Endothelial cell of hepatic sinusoid (primary cell): ENCODE measurements around the gene HADH.
"Not testable (repeated sequence)": the region's sequence is repeated elsewhere in the genome, so short reads cannot be mapped to it uniquely, and the experiment has no call there.

Source experiments
- in situ Hi-C: cut with HindIII; loops from 2 replicates; pipeline ENCODE4 v1.10.0; 2017; ENCODE audit warnings: low sequenced_read_pairs

HADH gene

DNA sequence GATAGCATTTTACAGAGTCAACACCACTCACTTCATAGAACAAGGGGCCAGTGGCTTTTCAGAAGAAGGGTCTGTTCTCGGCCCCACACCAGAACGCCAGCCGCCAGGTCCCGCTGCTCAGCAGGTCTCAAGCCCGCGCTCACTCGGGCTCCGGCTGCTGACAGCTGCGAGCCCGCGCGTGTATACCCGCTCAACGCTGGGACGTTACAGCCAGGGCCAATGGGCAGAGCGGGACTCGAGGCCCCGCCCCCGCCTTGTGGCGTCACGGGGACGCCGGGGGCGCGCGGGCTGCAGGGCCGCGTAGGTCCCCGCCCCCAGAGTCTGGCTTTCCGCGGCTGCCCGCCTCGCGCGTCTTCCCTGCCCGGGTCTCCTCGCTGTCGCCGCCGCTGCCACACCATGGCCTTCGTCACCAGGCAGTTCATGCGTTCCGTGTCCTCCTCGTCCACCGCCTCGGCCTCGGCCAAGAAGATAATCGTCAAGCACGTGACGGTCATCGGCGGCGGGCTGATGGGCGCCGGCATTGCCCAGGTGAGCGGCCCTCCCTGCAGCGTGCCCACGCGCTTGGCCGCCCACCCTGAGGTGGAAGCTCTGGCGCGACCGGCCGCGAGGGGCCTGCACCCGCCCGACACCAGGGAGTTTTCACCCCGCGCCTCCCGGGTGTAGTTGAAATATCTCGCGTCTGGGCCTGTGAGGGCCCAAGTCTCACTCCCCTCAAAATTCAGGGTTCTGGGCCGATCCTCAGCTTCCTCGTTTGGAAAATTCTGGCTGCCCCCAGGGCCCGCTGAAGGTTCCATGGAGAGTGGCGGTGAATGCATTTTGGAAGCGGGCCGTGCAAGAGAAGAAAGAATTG, at the start of gene HADH:
HADH (plus strand) TSS at position 353 of the 850 bp plus-strand sequence; CDS start at position 397, 44 bp downstream.
- in situ Hi-C loops: no loop called here

DNA sequence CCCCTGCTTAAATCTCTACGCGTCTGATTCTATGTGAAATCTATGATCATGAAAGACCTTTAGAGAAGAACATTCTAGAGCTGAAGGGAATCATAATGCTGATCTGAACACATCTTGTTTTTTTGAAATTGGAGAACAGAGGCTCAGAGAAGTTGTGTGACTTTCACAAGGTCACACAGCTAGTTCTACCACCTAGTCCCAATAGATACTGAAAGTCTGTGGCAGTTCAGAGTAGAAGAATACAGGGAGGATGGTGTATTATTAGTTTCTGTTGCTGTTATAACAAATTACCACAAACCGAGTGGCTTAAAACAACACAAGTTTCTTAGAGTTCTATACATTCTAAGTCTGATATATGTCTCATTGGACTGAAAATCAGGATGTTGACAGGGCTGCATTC, 43.9 kb upstream of the HADH start:
- in situ Hi-C loops: no loop called here

DNA sequence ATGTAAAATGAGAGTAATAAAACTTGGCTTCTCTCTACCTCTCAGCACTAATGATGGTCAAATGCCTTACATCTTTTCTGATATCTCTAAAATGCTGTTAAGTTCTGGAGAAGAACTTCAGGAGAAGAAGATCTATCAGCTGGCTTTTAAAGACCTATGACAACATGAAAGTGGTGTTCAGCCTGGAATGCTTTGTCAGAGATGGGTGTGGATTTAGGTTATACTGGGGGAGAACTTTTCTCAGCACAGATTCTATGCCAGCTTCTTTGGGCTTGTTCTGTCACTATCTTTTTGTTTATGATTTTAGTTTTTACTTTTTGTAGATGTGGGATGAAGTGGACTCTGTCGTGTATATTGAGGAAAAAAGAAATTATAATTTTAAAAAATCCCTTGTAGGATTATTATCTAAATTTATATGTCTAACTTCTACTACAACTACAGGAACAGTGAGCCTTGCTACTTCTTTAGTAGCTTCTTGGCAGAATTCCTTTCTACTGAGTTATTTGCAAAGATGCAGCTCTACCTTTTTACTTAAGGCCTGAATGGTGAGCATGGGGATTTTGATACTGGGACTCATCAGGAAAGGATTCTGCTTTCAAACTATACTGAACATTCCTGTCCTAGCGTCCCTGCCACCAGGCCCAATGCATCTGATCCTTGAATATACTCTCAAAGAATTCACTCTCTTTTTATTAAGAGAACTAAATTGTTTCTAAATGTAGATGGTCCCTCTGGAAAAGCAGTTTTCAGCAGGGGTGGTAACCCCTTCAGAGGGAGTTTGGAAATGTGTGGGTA, 38.7 kb upstream of the HADH start:
- in situ Hi-C loops: no loop called here

DNA sequence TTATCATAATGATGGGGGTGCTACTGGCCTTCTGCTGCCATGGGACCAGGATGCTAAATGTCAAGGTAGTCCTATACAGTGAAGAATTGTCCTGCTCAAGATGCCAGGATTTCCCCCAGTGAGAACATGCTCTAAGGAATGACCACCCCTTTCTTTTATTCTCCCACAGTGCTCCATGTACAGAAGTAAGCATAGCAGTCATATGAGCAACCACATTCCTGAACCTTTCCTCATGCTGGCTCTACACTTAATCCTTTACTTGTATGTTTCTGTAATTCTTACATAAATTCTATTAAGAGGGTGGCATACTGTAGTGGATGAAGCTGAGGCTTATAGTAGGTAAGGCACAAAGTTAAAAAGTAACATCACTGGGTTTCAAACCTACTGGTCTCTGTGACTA, 38.1 kb upstream of the HADH start:
- in situ Hi-C loops: no loop called here

DNA sequence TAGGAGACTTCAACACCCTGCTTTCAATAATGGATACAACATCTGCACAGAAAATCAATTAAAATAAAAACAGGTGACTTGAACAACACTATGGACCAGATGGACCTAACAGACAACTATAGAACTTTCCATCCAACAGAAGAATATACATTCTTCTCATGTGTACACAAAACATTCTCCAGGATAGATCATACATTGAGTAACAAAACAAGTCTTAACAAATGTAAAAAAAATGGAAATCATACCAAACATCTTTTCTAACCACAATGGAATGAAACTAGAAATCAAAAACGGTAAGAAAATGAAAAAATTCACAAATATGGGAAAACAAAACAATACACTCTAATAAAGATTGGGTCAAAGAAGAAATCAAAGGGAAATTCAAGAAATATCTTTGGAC, 33.7 kb upstream of the HADH start:
- in situ Hi-C loops: no loop called here

DNA sequence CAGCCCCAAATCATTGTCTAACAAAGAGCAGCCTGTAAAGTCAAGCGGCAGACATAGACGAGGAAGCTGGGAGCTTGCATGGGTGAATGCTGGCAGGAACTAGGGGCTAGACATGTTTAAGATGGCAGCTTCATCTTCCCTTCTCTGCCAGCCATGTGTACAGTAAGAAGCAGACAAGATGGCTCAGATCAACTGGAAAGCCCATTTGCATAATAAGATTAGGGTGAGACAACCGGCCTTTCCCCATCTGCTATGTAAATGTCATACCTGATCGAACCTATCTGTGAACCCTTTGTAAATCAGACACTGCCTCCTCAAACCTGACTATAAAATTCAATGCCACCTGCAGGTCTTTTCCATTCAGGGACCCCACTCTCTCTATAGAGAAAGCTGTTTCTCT, 22.8 kb upstream of the HADH start:
- in situ Hi-C loops: no loop called here

DNA sequence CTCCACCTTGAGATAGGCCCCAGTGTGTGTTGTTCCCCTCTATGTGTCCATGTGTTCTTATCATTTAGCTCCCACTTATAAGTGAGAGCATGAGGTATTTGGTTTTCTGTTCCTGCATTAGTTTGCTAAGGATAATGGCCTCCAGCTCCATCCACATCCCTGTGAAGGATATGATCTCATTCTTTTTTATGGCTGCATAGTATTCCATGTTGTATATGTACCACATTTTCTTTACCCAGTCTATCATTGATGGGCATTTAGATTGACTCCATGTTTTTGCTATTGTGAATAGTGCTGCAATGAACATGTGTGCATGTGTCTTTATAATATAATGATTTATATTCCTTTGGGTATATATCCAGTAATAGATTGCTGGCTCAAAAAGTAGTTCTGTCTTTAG, 22.2 kb upstream of the HADH start:
- in situ Hi-C loops: not testable (repeated sequence)

DNA sequence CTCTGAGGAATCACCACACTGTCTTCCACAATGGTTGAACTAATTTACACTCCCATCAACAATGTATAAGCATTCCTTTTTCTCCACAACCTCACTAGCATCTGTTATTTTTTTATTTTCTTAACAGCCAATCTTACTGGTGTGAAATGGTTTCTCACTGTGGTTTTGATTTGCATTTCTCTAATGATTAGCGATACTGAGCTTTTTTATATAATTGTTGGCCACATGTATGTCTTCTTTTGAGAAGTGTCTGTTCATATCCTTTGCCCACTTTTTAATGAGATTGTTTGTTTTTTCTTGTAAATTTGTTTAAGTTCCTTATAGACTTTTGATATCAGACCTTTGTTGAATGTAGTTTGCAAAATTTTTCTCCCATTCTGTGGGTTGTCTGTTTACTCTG, 21.8 kb upstream of the HADH start:
- in situ Hi-C loops: not testable (repeated sequence)

DNA sequence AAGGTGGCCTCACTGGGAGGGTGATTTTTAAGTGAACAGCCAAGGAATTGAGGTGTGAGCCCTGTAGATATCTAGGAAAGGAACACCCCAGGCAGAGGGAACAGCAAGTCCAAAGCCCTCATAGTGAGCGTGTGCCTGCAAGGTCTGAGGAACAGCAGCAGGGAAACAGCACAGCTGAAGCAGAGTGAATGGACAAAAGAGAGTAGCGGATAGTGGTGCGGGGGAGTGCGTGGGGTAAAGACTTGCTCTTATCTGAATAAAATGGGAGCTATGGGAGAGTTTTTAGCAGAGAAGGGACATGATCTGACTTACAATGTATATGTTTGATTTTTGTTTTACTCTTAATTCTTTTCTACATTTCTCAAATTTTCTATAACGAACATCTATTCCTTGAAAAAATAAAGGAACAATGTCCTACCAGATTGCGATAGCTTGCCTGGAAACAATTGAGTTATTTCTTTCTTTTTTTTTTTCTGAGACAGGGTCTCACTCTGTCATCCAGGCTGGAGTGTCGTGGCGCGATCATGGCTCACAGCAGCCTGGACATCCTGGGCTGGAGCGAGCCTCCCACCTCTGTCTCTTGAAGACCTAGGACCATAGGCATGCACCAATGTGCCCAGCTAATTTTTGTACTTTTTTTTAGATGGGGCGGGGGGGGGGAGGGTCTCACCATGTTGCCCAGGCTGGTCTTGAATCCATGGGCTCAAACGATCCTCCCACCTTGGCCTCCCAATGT, 19.5 kb upstream of the HADH start:
- in situ Hi-C loops: no loop called here

DNA sequence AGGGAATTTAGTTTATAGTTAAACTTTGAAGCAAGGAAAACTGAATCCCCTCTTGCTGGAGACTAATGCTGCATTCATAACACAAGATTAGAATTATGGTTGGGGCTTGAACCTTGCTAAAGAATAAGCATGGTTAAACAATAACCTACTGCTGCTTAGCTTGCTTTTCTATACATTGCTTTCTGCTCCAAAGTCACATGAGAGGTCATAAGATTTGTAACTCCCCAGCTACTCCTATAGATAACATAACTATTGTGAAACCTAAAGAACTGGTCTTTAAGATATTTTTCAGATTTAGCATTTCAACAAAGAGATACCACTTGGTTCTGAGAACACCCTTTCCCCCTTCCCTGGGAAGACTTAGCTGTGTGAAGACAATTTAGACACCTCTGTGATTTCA, 17.1 kb upstream of the HADH start:
- in situ Hi-C loops: no loop called here

DNA sequence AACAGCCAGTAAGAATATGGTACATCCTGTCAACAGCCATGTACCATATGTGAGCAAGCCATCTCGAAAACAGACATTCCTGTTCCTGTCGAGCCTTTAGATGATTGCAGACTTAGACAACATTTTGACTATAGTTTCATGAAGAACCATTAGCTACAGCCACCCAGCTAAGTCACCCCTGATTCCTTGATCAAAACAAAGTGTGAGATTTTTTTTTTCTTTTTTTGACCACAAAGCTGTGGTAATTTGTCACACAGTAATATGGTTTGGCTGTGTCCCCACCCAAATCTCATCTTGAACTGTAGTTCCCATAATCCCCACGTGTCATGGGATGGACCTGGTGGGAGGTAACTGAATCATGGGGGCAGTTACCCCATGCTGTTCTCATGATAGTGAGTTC, 15.2 kb upstream of the HADH start:
- in situ Hi-C loops: no loop called here

DNA sequence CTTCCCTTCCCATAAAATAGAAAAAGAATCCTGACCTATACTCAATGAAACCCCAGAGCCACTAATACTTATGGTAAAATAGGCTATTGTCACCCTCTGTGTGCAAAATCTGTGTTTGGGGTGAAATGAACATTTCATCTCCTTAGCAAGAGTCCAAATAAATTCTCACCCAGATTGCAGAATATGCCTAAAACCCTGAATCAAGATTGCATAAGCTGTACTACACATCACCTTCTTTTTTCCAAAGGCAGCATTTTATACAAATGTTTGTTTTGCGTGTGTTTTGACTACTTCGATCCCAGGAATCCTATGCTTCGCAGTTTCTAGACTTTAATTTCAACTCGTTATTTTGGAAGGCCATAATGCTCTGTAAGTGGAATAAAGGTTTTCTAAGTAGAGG, 12.2 kb upstream of the HADH start:
- in situ Hi-C loops: no loop called here

DNA sequence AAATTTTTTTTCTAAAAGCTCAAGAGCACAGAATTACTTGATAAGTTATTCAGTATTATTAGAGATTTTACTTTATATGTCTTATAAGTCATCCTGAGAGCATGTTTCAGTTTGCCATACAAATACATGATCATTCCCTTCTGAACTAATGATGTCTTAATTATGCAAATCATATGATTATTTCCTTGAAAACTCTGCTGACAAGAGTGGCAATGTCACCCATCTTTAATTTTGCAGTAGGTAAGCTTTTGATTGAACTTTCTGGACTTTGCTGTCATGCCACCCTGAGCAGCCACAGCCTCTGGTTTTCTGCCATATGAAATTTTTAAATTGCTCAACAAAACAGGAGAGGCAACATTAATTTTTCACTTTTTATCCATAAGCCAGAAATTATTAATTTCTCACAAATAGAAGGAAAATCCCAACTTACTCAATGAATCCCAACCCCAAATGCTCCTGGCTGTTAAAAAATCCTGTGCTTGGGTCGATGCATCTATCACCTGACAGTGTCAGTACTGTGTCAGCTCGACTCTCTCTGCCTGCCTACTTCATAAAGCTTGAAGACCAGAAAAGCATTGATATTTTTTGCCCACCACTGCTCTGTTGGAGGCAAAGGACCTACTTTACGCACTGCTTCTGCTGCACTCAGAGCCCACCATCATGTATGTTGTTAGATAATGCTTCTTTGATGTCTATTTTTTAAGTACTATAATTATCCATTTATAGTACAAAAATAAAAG, 11.6 kb upstream of the HADH start:
- in situ Hi-C loops: no loop called here

DNA sequence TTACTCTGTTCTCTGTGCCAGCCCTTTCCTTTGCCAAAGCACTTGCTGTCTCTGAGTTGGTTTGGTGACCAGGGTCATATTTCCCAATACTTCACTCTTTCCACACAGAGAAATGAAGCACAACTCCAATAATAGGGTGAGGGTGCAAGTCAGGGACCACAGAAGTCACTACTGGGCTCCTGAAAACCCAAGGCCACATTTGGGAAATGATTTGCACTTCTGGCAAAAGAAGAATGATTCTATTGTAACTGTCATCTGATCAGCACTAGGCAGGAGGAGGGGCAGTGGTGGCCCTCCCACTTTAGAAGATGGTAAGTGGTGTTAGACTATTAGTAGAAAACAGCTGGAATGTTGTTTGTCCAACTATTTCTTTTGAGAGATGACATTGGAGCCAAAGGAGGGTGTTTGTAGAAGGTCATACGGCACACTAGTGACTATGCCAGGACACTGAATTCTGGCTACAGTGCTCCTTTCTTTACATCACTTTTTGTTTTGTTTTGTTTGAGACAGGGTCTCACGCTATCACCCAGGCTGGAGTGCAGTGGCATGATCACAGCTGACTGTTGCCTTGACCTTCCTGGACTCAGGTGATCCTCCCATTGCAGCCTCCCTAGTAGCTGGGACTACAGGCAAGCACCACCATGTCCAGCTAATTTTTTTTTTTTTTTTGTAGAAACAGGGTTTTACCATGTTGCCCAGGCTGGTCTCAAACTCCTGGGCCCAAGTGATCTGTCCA, 10.8 kb upstream of the HADH start:
- in situ Hi-C loops: no loop called here

DNA sequence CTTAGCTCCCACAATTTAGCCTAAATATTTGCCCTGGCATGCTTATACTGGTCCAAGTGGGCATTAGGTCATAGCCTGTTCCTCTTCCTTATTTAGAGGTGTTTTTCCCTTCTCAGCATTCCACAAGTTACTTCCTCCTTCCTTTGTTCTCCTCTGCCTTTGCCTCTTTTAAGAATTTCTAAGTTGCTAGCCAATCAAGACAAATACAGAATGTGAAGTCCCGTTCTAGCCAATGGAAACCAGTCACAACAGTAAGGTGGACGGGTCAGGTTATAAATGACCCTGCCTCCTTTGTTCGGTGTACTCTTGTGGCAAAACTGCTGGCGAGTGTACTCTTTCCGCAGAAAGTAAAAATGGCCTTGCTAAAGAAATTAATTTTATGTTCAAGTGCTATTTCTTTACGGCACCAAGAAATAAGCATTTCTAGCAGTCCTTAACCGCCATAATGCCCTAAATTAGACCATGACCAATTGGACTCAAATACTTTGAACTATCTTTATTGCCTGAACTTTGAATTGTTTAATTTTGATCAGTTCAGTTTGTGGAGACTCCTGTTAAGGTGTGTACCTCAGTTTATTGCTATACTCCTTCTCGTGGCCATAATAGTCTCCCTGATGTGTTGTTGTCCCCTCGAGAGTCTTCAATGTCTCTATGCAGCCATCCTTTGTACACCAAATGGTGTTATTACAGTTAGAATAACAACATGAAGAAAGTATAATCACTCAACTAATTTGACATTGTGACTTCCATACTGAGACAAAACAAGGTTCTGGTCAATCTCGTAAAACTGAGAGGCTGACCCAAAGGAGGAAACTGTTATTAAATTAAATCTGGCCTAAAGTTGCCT, 1.6 kb upstream of the HADH start:
- in situ Hi-C loops: no loop called here

DNA sequence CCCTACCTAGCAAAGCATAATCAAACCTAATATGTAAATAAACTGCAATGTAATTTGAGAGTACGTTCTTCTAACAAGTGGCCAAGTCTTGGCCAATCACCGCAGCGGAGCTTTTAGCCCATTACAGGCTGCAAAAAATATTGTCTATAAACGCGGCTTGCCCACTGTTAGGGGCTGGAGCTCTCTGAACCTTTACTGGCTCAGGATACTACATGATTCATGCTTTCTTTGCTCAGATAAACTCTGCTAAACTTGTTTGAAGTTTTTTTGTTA, 990 bp upstream of the HADH start:
- in situ Hi-C loops: no loop called here

DNA sequence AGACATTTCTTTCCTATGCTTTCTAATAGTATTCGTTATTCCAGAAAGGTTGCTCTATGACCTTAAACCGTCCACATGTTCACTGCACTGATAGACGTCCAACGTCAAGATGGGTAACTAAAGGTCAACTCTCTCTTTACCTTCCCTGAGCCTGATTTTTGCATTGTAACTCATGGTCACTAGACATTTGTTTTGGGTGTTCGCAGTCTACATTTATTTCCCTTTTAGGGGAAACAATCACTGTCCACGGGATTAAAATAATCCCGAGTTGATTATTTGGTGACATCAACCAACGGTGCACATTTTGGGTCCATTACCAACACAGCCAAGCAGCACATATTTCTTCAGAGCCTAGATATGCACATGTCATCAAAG, 540 bp upstream of the HADH start:
- in situ Hi-C loops: no loop called here

DNA sequence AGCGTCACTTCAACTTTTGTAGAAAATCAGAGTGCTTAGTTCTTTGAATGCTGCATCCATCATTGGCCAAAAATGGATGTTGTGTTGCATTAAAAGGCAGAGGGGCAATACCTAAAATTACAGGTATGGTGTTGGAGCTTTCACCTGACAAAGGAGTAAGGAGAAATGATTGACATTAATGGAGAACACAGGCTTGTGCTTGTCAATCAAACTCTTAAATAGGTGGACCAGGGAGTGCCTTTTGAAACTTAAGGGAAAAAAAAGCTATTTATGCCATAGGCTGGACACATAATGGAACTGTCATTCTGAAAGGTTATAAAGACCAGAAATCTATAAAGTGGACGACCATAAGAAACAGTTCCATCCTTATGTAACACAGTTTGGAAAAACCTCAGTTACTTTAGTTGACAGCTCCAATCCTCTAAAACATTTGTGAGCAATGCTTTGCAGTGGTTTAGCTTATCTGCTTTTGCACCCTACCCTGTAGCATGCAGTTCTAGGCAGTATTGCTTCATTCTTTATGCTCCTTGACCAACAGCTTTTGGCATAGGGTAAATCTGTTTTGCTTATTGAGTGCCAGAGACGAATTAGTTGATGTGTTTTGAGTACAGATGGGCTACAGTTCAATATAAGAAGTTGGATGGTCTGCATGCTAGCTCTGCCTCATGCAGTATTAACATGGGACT, 2.4 kb downstream of the HADH start:
- in situ Hi-C loops: no loop called here

DNA sequence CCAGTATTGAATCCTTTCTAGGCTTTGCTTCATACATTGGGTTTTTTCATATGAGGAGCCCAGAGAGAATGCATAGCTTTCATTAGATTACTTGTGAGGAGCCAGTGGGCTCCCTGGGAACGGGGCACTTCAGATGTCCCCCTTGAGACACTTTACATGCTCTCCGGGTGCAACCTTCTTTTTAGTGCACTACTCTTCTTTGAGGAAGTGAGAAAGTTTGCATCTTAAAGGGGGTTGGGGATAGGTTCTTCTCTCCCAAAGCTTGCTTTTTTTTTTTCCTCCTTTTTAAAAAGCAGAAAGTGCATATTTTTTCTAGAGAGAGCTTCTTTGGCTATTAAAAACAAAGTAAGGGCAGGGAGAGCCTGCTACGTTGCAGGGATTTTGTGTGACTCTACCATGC, 4.3 kb downstream of the HADH start:
- in situ Hi-C loops: no loop called here
